Measurements from ENCODE around the gene IFIT1. TPM values are rescaled to one million over a fixed set of nuclear protein-coding genes. Genes with fewer than 3 reads are reported as not detected.
"Not testable (repeated sequence)": the region's sequence is repeated elsewhere in the genome, so short reads cannot be mapped to it uniquely, and the experiment has no call there.

Gene IFIT1
- total RNA-seq, 1 donor from 2014 or later, result 34.4 TPM

DNA sequence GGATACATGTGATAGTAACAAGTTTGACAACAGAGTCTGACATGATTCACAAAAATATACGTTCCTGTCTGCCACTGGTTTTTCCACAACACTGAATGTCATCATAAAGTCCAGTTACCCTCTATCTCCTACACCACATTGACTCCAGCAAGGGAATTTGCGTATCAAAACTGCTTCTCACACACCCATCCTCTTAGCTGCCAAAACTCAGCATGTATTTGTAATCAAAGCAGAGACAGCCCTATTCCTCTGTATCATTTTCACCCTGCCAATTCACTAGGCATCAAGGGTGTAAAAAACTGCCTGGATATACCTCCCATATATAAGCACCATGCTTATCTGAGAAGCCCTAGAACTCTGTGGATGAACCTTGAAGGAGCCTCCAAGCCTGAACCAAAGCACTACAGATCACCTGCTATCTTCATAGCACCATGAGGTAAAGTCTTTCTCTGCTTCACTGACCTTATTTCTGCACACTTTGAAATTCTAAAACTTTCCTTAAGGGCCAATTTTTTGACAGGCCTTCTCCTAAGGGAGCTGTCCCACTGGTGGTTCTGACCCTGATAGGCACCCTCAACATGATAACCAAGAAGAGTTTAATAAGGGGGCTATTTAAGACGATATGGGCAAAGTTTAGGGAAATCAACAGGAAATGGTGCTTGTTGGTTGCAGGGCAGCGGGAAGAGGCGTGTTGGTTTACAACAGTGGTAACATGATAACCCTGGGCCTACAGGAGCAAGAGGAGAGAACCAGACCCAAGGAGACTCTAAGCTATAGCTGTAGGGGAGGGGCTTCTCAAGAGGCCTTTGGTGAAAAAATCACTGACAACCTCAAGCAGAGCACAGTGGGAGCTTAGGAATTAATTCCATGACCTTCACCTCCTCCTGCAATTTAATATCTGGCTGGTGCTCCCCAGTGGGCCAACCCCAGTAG is 14.5 kb upstream of the IFIT1 start, which contains the start of gene IFIT1B:
Gene IFIT1B (plus strand): TSS at position 352 of the 933 bp plus-strand sequence. CDS start 80 bp downstream, at position 432.
- Histone ChIP-seq H3K9ac (ENCODE audit: low read depth in 1 of 3, low read length in 3 of 3) (no peak within 1 kb of the TSS), H3K36me3 (ENCODE audit: control insufficient read depth in 3 of 3, insufficient read depth in 3 of 3, low read length in 3 of 3) (no peaks in the 10 kb centered on the region), H3K27me3 (ENCODE audit: control insufficient read depth in 3 of 3, insufficient read depth in 3 of 3, low read length in 3 of 3) (no peaks in the 10 kb centered on the region), H3K4me1 (ENCODE audit: control insufficient read depth in 3 of 3, insufficient read depth in 3 of 3, low read length in 3 of 3) (peaks cover 17 to 20% (median 20%) of the 10 kb centered on the region in 3 donors), H3K9me3 (ENCODE audit: control insufficient read depth in 3 of 3, low read length in 3 of 3) (no peaks in the 10 kb centered on the region), H3K4me3 (ENCODE audit: low read length in 3 of 3) (no peak within 1 kb of the TSS), H3K27ac (ENCODE audit: low read depth, low read length) (no peak within 1 kb of the TSS)

DNA sequence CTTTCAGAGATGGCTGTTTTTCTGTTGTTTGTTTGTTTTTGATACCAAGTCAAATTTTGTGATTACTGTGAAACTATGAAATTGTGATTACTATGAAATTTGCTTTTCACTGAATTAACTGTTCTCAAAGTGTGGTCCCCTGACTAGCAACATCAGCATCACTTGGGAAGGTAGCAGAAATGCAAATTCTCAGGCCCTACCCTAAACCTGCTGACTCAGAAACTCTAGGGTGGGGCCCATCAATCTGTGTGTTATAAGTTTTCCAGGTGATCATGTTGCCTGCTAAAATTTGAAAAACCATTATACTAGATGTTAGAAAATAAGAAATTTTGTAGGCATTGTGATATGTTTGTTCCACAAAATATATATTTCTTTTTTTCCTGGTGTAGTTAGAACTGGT is 13.3 kb upstream of the IFIT1 start:
- H3K27ac ChIP-seq (ENCODE audit: low read depth, low read length), result no peak overlapping the region
- no peak overlapping the region for H3K9ac ChIP-seq (ENCODE audit: low read depth in 1 of 3, low read length in 3 of 3)
- no peaks in the 10 kb centered on the region for H3K27me3 ChIP-seq (ENCODE audit: control insufficient read depth in 3 of 3, insufficient read depth in 3 of 3, low read length in 3 of 3)
- no peaks in the 10 kb centered on the region for H3K9me3 ChIP-seq (ENCODE audit: control insufficient read depth in 3 of 3, low read length in 3 of 3)
- peaks cover 10 to 11% (median 11%) of the 10 kb centered on the region in 3 donors for H3K4me1 ChIP-seq (ENCODE audit: control insufficient read depth in 3 of 3, insufficient read depth in 3 of 3, low read length in 3 of 3)
- H3K4me3 ChIP-seq (ENCODE audit: low read length in 3 of 3), result no peak overlapping the region
- H3K36me3 ChIP-seq (ENCODE audit: control insufficient read depth in 3 of 3, insufficient read depth in 3 of 3, low read length in 3 of 3), result no peaks in the 10 kb centered on the region

- no peak overlapping the region for H3K9ac ChIP-seq (ENCODE audit: low read depth in 1 of 3, low read length in 3 of 3)
- no peak overlapping the region for H3K27ac ChIP-seq (ENCODE audit: low read depth, low read length)
- H3K36me3 ChIP-seq (ENCODE audit: control insufficient read depth in 3 of 3, insufficient read depth in 3 of 3, low read length in 3 of 3), result no peaks in the 10 kb centered on the region
- no peaks in the 10 kb centered on the region for H3K27me3 ChIP-seq (ENCODE audit: control insufficient read depth in 3 of 3, insufficient read depth in 3 of 3, low read length in 3 of 3)
- H3K4me1 ChIP-seq (ENCODE audit: control insufficient read depth in 3 of 3, insufficient read depth in 3 of 3, low read length in 3 of 3), result no peaks in the 10 kb centered on the region
- H3K4me3 ChIP-seq (ENCODE audit: low read length in 3 of 3), result no peak overlapping the region
- H3K9me3 ChIP-seq (ENCODE audit: control insufficient read depth in 3 of 3, low read length in 3 of 3), result no peaks in the 10 kb centered on the region
These were observed 9.7 kb upstream of the IFIT1 start for GRCh38 chr10:89382757-89383156.

DNA sequence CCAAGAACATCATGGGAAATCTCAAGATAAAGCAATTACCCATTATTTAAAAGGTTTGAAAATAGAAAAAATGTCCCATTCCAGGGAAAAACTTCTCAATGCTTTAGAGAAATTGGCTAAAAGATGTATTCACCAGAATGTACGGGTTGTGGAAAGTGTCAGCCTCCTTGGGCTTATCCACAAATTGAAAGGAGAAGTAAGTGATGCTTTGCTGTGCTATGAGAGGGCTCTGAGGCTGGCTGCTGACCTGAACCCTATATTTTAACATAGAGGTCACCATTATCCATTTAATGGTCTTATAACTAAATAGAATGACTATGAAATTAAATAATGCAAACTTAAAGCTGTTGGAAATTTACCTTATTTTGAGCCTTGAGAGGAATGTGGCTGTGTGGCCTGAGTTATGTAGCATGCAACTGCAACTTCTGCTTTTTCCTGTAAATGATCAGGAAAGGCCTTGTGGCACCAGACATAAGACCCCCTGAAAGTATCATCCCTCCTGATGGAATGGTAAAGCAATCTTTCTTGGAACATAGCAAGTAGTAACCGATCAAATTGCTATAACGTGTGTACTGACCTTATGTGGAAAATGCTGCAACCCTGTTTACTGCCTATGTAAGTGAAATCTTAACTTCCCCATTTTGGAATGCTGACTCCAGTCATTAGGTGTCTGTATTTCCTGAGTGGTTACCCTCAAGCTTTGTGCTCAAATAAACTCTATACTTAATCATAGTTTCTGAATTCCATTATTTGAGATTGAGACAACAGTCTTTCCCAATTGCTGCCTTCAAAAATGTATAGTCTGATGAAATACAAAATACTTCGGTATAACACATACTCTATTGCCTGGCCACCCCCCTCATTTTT is 7.7 kb upstream of the IFIT1 start:
- Histone ChIP-seq H3K36me3 (ENCODE audit: control insufficient read depth in 3 of 3, insufficient read depth in 3 of 3, low read length in 3 of 3) (no peaks in the 10 kb centered on the region), H3K27me3 (ENCODE audit: control insufficient read depth in 3 of 3, insufficient read depth in 3 of 3, low read length in 3 of 3) (no peaks in the 10 kb centered on the region), H3K4me3 (ENCODE audit: low read length in 3 of 3) (no peak overlapping the region), H3K4me1 (ENCODE audit: control insufficient read depth in 3 of 3, insufficient read depth in 3 of 3, low read length in 3 of 3) (no peaks in the 10 kb centered on the region), H3K27ac (ENCODE audit: low read depth, low read length) (peak overlapping the region; percentile 47), H3K9ac (ENCODE audit: low read depth in 1 of 3, low read length in 3 of 3) (no peak overlapping the region), H3K9me3 (ENCODE audit: control insufficient read depth in 3 of 3, low read length in 3 of 3) (no peaks in the 10 kb centered on the region)

- H3K4me3 ChIP-seq (ENCODE audit: low read length in 3 of 3), result no peak overlapping the region
- no peaks in the 10 kb centered on the region for H3K9me3 ChIP-seq (ENCODE audit: control insufficient read depth in 3 of 3, low read length in 3 of 3)
- no peak overlapping the region for H3K27ac ChIP-seq (ENCODE audit: low read depth, low read length)
- no peak overlapping the region for H3K9ac ChIP-seq (ENCODE audit: low read depth in 1 of 3, low read length in 3 of 3)
- no peaks in the 10 kb centered on the region for H3K27me3 ChIP-seq (ENCODE audit: control insufficient read depth in 3 of 3, insufficient read depth in 3 of 3, low read length in 3 of 3)
- peaks cover 9 to 25% (median 17%) of the 10 kb centered on the region in 3 donors for H3K4me1 ChIP-seq (ENCODE audit: control insufficient read depth in 3 of 3, insufficient read depth in 3 of 3, low read length in 3 of 3)
- H3K36me3 ChIP-seq (ENCODE audit: control insufficient read depth in 3 of 3, insufficient read depth in 3 of 3, low read length in 3 of 3), result no peaks in the 10 kb centered on the region
These were observed 3.6 kb upstream of the IFIT1 start for GRCh38 chr10:89388806-89389205.

DNA sequence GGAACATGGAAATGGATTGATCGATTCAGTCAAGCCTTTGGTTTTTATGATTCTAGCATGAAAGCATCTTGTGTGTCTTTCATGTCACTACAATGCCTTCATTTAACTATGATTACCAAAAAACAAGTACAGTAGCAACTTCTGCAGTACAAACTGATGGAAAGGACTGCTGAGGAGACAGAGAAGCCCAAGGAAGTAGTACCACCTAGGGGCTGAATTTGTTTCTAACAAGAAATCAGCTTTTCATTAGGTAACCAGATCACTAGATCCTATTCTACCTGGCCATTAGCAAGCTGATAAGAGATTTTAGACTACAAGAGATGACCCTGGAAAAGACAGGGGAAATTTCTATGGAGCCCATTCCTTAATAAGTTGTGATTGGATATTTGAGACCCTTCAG is 3.2 kb upstream of the IFIT1 start:
- no peak overlapping the region for H3K27ac ChIP-seq (ENCODE audit: low read depth, low read length)
- peaks cover 12 to 29% (median 22%) of the 10 kb centered on the region in 3 donors for H3K4me1 ChIP-seq (ENCODE audit: control insufficient read depth in 3 of 3, insufficient read depth in 3 of 3, low read length in 3 of 3)

GRCh38 chr10:89390476-89391225 is 1.8 kb upstream of the IFIT1 start:
- Histone ChIP-seq H3K27ac (ENCODE audit: low read depth, low read length) (no peak overlapping the region), H3K4me1 (ENCODE audit: control insufficient read depth in 3 of 3, insufficient read depth in 3 of 3, low read length in 3 of 3) (peaks cover 14 to 34% (median 26%) of the 10 kb centered on the region in 3 donors)

More for the DNA sequence above, 3.2 kb upstream of the IFIT1 start:
- Histone ChIP-seq H3K4me3 (ENCODE audit: low read length in 3 of 3) (no peak overlapping the region), H3K27me3 (ENCODE audit: control insufficient read depth in 3 of 3, insufficient read depth in 3 of 3, low read length in 3 of 3) (no peaks in the 10 kb centered on the region), H3K9ac (ENCODE audit: low read depth in 1 of 3, low read length in 3 of 3) (no peak overlapping the region), H3K36me3 (ENCODE audit: control insufficient read depth in 3 of 3, insufficient read depth in 3 of 3, low read length in 3 of 3) (no peaks in the 10 kb centered on the region), H3K9me3 (ENCODE audit: control insufficient read depth in 3 of 3, low read length in 3 of 3) (no peaks in the 10 kb centered on the region)

GRCh38 chr10:89391226-89391576 is 1.2 kb upstream of the IFIT1 start:
- not testable (repeated sequence) for H3K27ac ChIP-seq (ENCODE audit: low read depth, low read length); H3K27me3 ChIP-seq (ENCODE audit: control insufficient read depth in 3 of 3, insufficient read depth in 3 of 3, low read length in 3 of 3); H3K9ac ChIP-seq (ENCODE audit: low read depth in 1 of 3, low read length in 3 of 3); H3K36me3 ChIP-seq (ENCODE audit: control insufficient read depth in 3 of 3, insufficient read depth in 3 of 3, low read length in 3 of 3); H3K4me3 ChIP-seq (ENCODE audit: low read length in 3 of 3); H3K9me3 ChIP-seq (ENCODE audit: control insufficient read depth in 3 of 3, low read length in 3 of 3)
- H3K4me1 ChIP-seq (ENCODE audit: control insufficient read depth in 3 of 3, insufficient read depth in 3 of 3, low read length in 3 of 3), result peaks cover 14 to 34% (median 26%) of the 10 kb centered on the region in 3 donors

More at GRCh38 chr10:89390476-89391225, 1.8 kb upstream of the IFIT1 start:
- H3K9me3 ChIP-seq (ENCODE audit: control insufficient read depth in 3 of 3, low read length in 3 of 3), result no peaks in the 10 kb centered on the region
- no peaks in the 10 kb centered on the region for H3K36me3 ChIP-seq (ENCODE audit: control insufficient read depth in 3 of 3, insufficient read depth in 3 of 3, low read length in 3 of 3)
- no peaks in the 10 kb centered on the region for H3K27me3 ChIP-seq (ENCODE audit: control insufficient read depth in 3 of 3, insufficient read depth in 3 of 3, low read length in 3 of 3)
- H3K4me3 ChIP-seq (ENCODE audit: low read length in 3 of 3), result no peak overlapping the region
- no peak overlapping the region for H3K9ac ChIP-seq (ENCODE audit: low read depth in 1 of 3, low read length in 3 of 3)

DNA sequence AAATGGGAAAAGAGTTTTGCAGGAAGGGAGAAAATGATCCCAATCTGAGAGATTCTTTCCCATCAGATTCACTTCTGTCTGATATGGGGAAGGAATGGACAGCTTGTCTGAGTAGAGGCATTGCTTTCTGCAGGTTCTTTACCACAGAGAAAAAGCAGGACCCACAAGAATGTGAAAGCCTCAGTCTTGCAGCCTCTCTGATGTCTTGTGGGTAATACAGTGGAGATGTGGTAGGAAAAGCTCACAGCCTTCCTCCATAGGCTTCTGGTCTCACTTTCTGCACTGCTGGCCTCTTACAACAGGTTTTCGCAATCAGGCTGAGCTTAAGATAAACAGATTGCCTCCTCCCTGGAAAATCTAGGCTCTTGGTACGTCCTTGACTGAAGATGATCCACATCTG is 551 bp downstream of the IFIT1 start:
- H3K9me3 ChIP-seq (ENCODE audit: control insufficient read depth in 3 of 3, low read length in 3 of 3), result no peaks in the 10 kb centered on the region
- H3K27ac ChIP-seq (ENCODE audit: low read depth, low read length), result peak overlapping the region; percentile 75
- no peaks in the 10 kb centered on the region for H3K27me3 ChIP-seq (ENCODE audit: control insufficient read depth in 3 of 3, insufficient read depth in 3 of 3, low read length in 3 of 3)
- no peaks in the 10 kb centered on the region for H3K36me3 ChIP-seq (ENCODE audit: control insufficient read depth in 3 of 3, insufficient read depth in 3 of 3, low read length in 3 of 3)
- peak overlapping the region; percentile 73 to 80 (median 79) for H3K9ac ChIP-seq (ENCODE audit: low read depth in 1 of 3, low read length in 3 of 3)
- H3K4me1 ChIP-seq (ENCODE audit: control insufficient read depth in 3 of 3, insufficient read depth in 3 of 3, low read length in 3 of 3), result peaks cover 14 to 37% (median 26%) of the 10 kb centered on the region in 3 donors
- H3K4me3 ChIP-seq (ENCODE audit: low read length in 3 of 3), result peak overlapping the region; percentile 73 to 92 (median 76)

Measured in skeletal muscle tissue (tissue), 4 donors.